B cell (primary cell): ENCODE measurements around the gene CABCOCO1.

Source experiments
- EZH2 ChIP-seq: IDR thresholded peaks from 2 replicates; pipeline ENCODE4 v1.6.1; 2012; ENCODE audit warnings: borderline replicate concordance, low read depth, mild to moderate bottlenecking, moderate library complexity, low read length; ENCODE audit not compliant: insufficient read depth, poor library complexity, severe bottlenecking
- TF ChIP-seq, protein P1 (sequence below): fragments of 200-600 bp; IDR thresholded peaks from one replicate; pipeline ENCODE4 v1.8.0; 2022; ENCODE audit warnings: antibody characterized with exemption, mild to moderate bottlenecking

DNA sequence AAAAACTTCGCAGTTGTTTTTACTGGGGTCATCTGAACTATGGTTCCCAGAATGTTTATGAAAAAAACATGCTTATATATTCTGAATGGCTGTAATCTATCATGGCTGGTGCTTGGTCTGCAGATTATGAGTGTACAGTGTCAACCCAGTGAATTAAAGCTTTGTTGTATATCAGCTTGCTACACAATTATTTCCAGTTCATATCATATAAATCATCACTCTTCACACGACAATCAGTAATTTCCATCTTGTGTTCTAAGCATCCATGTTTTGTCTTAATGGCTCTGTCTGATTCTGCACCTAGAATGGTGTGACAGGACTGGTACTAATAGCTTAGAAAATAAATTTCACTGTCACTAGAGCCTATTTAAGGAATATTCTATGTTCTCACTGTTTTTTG is 83.6 kb downstream of the CABCOCO1 start:
- TF ChIP-seq, protein P1, sequence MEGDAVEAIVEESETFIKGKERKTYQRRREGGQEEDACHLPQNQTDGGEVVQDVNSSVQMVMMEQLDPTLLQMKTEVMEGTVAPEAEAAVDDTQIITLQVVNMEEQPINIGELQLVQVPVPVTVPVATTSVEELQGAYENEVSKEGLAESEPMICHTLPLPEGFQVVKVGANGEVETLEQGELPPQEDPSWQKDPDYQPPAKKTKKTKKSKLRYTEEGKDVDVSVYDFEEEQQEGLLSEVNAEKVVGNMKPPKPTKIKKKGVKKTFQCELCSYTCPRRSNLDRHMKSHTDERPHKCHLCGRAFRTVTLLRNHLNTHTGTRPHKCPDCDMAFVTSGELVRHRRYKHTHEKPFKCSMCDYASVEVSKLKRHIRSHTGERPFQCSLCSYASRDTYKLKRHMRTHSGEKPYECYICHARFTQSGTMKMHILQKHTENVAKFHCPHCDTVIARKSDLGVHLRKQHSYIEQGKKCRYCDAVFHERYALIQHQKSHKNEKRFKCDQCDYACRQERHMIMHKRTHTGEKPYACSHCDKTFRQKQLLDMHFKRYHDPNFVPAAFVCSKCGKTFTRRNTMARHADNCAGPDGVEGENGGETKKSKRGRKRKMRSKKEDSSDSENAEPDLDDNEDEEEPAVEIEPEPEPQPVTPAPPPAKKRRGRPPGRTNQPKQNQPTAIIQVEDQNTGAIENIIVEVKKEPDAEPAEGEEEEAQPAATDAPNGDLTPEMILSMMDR, result no peak
- TF ChIP-seq EZH2, result no peak
